Measurements from ENCODE around the gene MGAT5. TPM values are rescaled to one million over a fixed set of nuclear protein-coding genes. Genes with fewer than 3 reads are reported as not detected.

Gene MGAT5
- total RNA-seq, 4 donors from 2014 or later = 47.4 to 56.4 (median 50.3) TPM

- intact Hi-C loops (cut with DNase I) = no loop called here
Measured at GRCh38 chr2:134435936-134436335, 182.1 kb downstream of the MGAT5 start.

GRCh38 chr2:134436706-134437105 lies 182.8 kb downstream of the MGAT5 start:
- peaks cover 5 to 43% (median 27%) of the 10 kb centered on the region in 4 donors for H3K36me3 ChIP-seq
- no peak for DNase-seq (ENCODE audit: extremely low spot score)
- no peak for TF ChIP-seq EP300 (IDR thresholded peaks at IDR 0.05)
- no peak for TF ChIP-seq POLR2AphosphoS5 (IDR thresholded peaks at IDR 0.05)
- TF ChIP-seq POLR2A (IDR thresholded peaks at IDR 0.05; ENCODE audit: low read depth) = no peak
- TF ChIP-seq CTCF (IDR thresholded peaks at IDR 0.05) = no peak
- H3K27me3 ChIP-seq = no peaks in the 10 kb centered on the region
- H3K9me3 ChIP-seq = no peaks in the 10 kb centered on the region
- WGBS = 99% methylated on average over 7 of the region's 7 CpGs
- H3K4me1 ChIP-seq = no peaks in the 10 kb centered on the region
- H3K27ac ChIP-seq (replicated peaks in 1 of 4) = no peak overlapping the region
- H3K4me3 ChIP-seq = no peak overlapping the region
- intact Hi-C loops (cut with DNase I) = no loop called here

More at GRCh38 chr2:134435936-134436335, 182.1 kb downstream of the MGAT5 start:
- no peaks in the 10 kb centered on the region for H3K4me1 ChIP-seq
- H3K36me3 ChIP-seq = peaks cover 5 to 51% (median 31%) of the 10 kb centered on the region in 4 donors
- H3K27me3 ChIP-seq = no peaks in the 10 kb centered on the region
- TF ChIP-seq POLR2A (IDR thresholded peaks at IDR 0.05; ENCODE audit: low read depth) (no peak), EP300 (IDR thresholded peaks at IDR 0.05) (no peak), POLR2AphosphoS5 (IDR thresholded peaks at IDR 0.05) (no peak), CTCF (IDR thresholded peaks at IDR 0.05) (no peak)
- no peaks in the 10 kb centered on the region for H3K9me3 ChIP-seq
- DNase-seq (ENCODE audit: extremely low spot score) = no peak
- H3K4me3 ChIP-seq = no peak overlapping the region
- H3K27ac ChIP-seq (replicated peaks in 1 of 4) = no peak overlapping the region

- Histone ChIP-seq H3K27ac (replicated peaks in 1 of 4) (no peak overlapping the region), H3K9me3 (no peaks in the 10 kb centered on the region), H3K36me3 (peaks cover 6 to 46% (median 37%) of the 10 kb centered on the region in 4 donors), H3K4me3 (no peak overlapping the region), H3K27me3 (no peaks in the 10 kb centered on the region), H3K4me1 (no peaks in the 10 kb centered on the region)
- intact Hi-C loops (cut with DNase I) = no loop called here
- DNase-seq (ENCODE audit: extremely low spot score) = no peak
- 87% methylated on average over 3 of the region's 3 CpGs for WGBS
- TF ChIP-seq POLR2AphosphoS5 (IDR thresholded peaks at IDR 0.05) (no peak), EP300 (IDR thresholded peaks at IDR 0.05) (no peak), POLR2A (IDR thresholded peaks at IDR 0.05; ENCODE audit: low read depth) (no peak), CTCF (IDR thresholded peaks at IDR 0.05) (no peak)
Measured at GRCh38 chr2:134438371-134438770, 184.5 kb downstream of the MGAT5 start.

- WGBS = 95% methylated on average over 16 of the region's 16 CpGs
- intact Hi-C loops (cut with DNase I) = no loop called here
Measured at GRCh38 chr2:134440336-134440909, 186.6 kb downstream of the MGAT5 start.

More at GRCh38 chr2:134440336-134440909, 186.6 kb downstream of the MGAT5 start:
- H3K9me3 ChIP-seq = no peaks in the 10 kb centered on the region
- peaks cover 6 to 62% (median 44%) of the 10 kb centered on the region in 4 donors for H3K36me3 ChIP-seq
- DNase-seq (ENCODE audit: extremely low spot score) = no peak
- no peak overlapping the region for H3K4me3 ChIP-seq
- peaks cover 0 to 4% (median under 1%) of the 10 kb centered on the region in 4 donors for H3K4me1 ChIP-seq
- H3K27ac ChIP-seq (replicated peaks in 1 of 4) = no peak overlapping the region
- H3K27me3 ChIP-seq = no peaks in the 10 kb centered on the region
- no peak for TF ChIP-seq POLR2A (IDR thresholded peaks at IDR 0.05; ENCODE audit: low read depth)
- no peak for TF ChIP-seq POLR2AphosphoS5 (IDR thresholded peaks at IDR 0.05)
- TF ChIP-seq EP300 (IDR thresholded peaks at IDR 0.05) = no peak
- no peak for TF ChIP-seq CTCF (IDR thresholded peaks at IDR 0.05)
